NCI-H1048 (cell line): Measurements from ENCODE around the gene SELENOM.
"Not testable (repeated sequence)": the region's sequence is repeated elsewhere in the genome, so short reads cannot be mapped to it uniquely, and the experiment has no call there.

Experiments used
- DNase-seq: peaks from one replicate; lab custom pipeline; 2025; lab: John Stamatoyannopoulos, UW

Gene SELENOM

GRCh38 chr22:31105282-31105929 lies 2.0 kb downstream of the SELENOM start:
- no peak for DNase-seq

- no peak for DNase-seq
These were observed 2.5 kb downstream of the SELENOM start for GRCh38 chr22:31104869-31105268.

- DNase-seq: no peak
These were observed 3.3 kb downstream of the SELENOM start for GRCh38 chr22:31103899-31104694.

- DNase-seq: no peak
These were observed 4.3 kb downstream of the SELENOM start for GRCh38 chr22:31103111-31103510.

- no peak for DNase-seq
These were observed 4.8 kb downstream of the SELENOM start for GRCh38 chr22:31102441-31103081.

- no peak for DNase-seq
These were observed 6.4 kb downstream of the SELENOM start for GRCh38 chr22:31100762-31101525.

GRCh38 chr22:31099841-31100761 lies 7.3 kb downstream of the SELENOM start:
- no peak for DNase-seq

GRCh38 chr22:31099386-31099785 lies 8.0 kb downstream of the SELENOM start:
- DNase-seq: no peak

- no peak for DNase-seq
These were observed 8.7 kb downstream of the SELENOM start for GRCh38 chr22:31098632-31099110.

- no peak for DNase-seq
These were observed 9.3 kb downstream of the SELENOM start for GRCh38 chr22:31097941-31098631.

- not testable (repeated sequence) for DNase-seq
These were observed 9.8 kb downstream of the SELENOM start for GRCh38 chr22:31097539-31097938.

- no peak for DNase-seq
These were observed 10.6 kb downstream of the SELENOM start for GRCh38 chr22:31096657-31097279.

GRCh38 chr22:31095637-31096249 lies 11.6 kb downstream of the SELENOM start:
- no peak for DNase-seq

GRCh38 chr22:31094741-31095140 lies 12.6 kb downstream of the SELENOM start:
- no peak for DNase-seq

GRCh38 chr22:31094021-31094551 lies 13.3 kb downstream of the SELENOM start:
- no peak for DNase-seq

GRCh38 chr22:31093086-31093850 lies 14.1 kb downstream of the SELENOM start:
- no peak for DNase-seq

- no peak for DNase-seq
These were observed 15.2 kb downstream of the SELENOM start for GRCh38 chr22:31092161-31092560.
